ENCODE measurements around the gene MYL5. TPM values are rescaled to one million over a fixed set of nuclear protein-coding genes. Genes with fewer than 3 reads are reported as not detected.
A peak's percentile ranks its signal among the peaks of the same experiment; 100 is the strongest.

The MYL5 gene
- total RNA-seq (34.1 TPM), polyA plus RNA-seq (32.9 TPM)
- long read RNA-seq, donor 1, partial matches to known transcripts = 0 of 1 reads
- long read RNA-seq, donor 1, other reads (novel, unspliced or antisense) = 0 of 1 reads
- long read RNA-seq, donor 2 = 0 reads
- long read RNA-seq, donor 3, partial matches to known transcripts = 246 of 1,064 reads
- long read RNA-seq, donor 3, other reads (novel, unspliced or antisense) = 815 of 1,064 reads
- long read RNA-seq, donor 4, partial matches to known transcripts = 0 of 1 reads
- long read RNA-seq, donor 4, other reads (novel, unspliced or antisense) = 0 of 1 reads
- long read RNA-seq, donor 5, transcript MYL5-201 (7 exons, 666 nt) = major isoform, 5 of 6 reads
- long read RNA-seq, donor 5, partial matches to known transcripts = 0 of 6 reads
- long read RNA-seq, donor 5, other reads (novel, unspliced or antisense) = 0 of 6 reads
- long read RNA-seq, donor 6, partial matches to known transcripts = 0 of 2 reads
- long read RNA-seq, donor 6, other reads (novel, unspliced or antisense) = 0 of 2 reads
- long read RNA-seq, donor 7, partial matches to known transcripts = 7 of 11 reads
- long read RNA-seq, donor 7, other reads (novel, unspliced or antisense) = 0 of 11 reads
- long read RNA-seq, donor 8 = 0 reads
- long read RNA-seq, donor 9, partial matches to known transcripts = 0 of 1 reads
- long read RNA-seq, donor 9, other reads (novel, unspliced or antisense) = 0 of 1 reads
- long read RNA-seq, donor 10, partial matches to known transcripts = 0 of 2 reads
- long read RNA-seq, donor 10, other reads (novel, unspliced or antisense) = 0 of 2 reads

DNA sequence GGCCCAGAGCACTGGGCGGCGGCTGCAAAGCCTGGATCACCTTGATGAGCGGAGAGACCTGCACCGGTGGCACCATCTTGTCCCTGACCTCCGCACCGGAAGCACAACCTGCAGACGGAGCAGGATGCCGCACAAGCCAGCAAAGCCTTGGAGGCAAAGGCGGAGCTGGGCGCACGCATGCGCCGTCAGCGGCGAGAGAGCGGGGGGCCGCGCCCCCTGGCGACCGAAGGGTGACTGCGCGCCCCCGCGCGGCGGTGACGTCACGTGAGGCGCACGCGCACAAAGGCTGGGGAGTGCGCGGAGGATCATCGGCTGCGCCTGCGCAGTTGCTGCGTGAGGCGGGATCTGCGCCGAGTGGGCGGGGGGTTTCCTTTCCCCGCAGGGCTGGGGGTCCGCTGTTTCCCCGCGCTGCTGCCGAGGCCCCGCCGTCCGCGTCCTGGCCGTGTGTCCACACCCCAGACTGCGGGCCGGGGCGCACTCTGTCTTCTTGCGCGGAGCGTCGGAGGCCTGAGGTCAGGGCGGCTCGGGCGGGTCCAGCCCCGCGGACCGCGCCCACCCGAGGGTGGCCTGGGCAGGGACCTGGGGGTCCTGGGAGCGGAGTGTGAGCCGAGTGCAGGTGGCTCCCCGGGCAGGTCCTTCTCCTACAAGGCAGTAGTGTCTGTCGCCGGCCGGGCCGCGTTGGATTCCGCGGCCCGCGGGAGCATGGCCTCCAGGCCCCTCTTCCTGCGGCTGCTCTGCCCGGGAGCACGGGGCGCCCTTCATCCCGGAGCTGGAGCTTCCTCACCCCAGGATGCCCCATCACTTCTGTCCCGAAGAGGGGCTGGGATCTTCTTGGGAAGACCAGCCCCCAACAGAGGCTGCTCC lies at the start of gene MYL5, which contains the start of gene ATP5ME:
TSS of gene MYL5 (plus strand) at position 371 of the 864 bp plus-strand sequence. CDS start 3,485 bp downstream, outside the sequence.
TSS of gene ATP5ME (minus strand) at position 105 of the 864 bp plus-strand sequence. CDS start at position 76, 29 bp downstream.
- H3K36me3 ChIP-seq (ENCODE audit: control insufficient read depth in 2 of 2, insufficient read depth in 2 of 2, low read length in 1 of 2) = peaks cover 18 to 25% of the 10 kb centered on the region in 2 donors
- peak within 1 kb of the TSS; percentile 73 to 91 for H3K27ac ChIP-seq (ENCODE audit: low read depth in 1 of 2, low read length in 1 of 2)
- H3K4me1 ChIP-seq (ENCODE audit: control insufficient read depth in 2 of 2, insufficient read depth in 2 of 2, low read length in 2 of 2) = peaks cover 16 to 25% of the 10 kb centered on the region in 2 donors
- under 1% methylated on average over 84 of the region's 84 CpGs for WGBS
- peak within 1 kb of the TSS; percentile 74 to 98 for H3K4me3 ChIP-seq (ENCODE audit: low read length in 2 of 2)
- peaks cover 0 to 8% of the 10 kb centered on the region in 2 donors for H3K27me3 ChIP-seq (ENCODE audit: control insufficient read depth in 2 of 2, insufficient read depth in 1 of 2, low read length in 1 of 2)
- peak; percentile 93 to 100 (median 98) for DNase-seq (ENCODE audit: low read depth in 6 of 9, low spot score in 9 of 9)
- no peaks in the 10 kb centered on the region for H3K9me3 ChIP-seq (ENCODE audit: control insufficient read depth in 2 of 2, insufficient read depth in 1 of 2, low read length in 1 of 2)

DNA sequence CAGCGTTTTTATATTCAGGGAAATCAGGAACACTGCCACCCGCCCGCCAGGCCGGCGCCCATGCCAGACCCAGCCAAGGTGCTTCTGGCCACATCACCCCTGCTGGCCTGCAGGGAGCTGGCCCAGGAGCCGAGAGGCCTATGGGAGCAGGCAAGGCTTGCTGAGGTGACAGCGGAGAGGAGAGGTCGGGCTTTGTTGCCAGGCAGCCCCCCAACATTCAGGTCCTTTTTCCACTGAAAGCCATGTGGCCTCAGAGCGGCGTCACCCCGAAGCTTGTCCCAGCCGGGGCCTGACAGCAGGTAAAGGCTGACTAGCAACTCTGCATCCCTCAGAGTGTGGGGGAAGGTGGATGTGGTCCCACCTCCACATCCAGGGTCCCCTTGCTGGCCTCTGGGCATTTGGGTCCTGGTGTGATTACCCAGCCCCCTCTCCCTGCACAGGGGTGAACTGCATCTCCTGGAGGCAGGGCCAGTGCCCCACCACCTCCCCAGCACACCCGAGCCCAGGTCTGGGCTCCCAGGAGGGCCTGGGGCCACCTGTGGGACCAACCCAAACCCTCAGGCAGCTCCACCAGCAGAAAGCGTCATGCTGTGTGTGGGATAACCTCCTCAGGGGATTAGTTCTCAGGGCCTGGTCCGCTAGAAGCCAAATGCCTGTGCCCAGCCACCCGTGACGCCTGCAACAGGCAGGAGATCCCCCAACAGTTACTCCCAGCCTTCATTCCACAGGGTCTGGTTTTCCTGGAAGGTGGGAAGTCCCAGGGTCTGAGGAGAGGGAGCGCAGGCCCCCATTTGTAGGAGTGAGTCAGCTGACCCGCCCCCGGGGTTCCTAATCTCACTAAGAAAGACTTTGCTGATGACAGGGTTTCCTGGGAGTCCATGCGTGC lies 49.4 kb upstream of the MYL5 start, which contains the start of gene PDE6B:
TSS of gene PDE6B (plus strand) at position 869 of the 886 bp plus-strand sequence. CDS start 54 bp downstream, outside the sequence.
- Histone ChIP-seq H3K27me3 (ENCODE audit: control insufficient read depth in 2 of 2, insufficient read depth in 1 of 2, low read length in 1 of 2) (no peaks in the 10 kb centered on the region), H3K4me3 (ENCODE audit: low read length in 2 of 2) (no peak within 1 kb of the TSS), H3K36me3 (ENCODE audit: control insufficient read depth in 2 of 2, insufficient read depth in 2 of 2, low read length in 1 of 2) (no peaks in the 10 kb centered on the region), H3K27ac (ENCODE audit: low read depth in 1 of 2, low read length in 1 of 2) (no peak within 1 kb of the TSS), H3K9me3 (ENCODE audit: control insufficient read depth in 2 of 2, insufficient read depth in 1 of 2, low read length in 1 of 2) (peaks cover 0 to 7% of the 10 kb centered on the region in 2 donors), H3K4me1 (ENCODE audit: control insufficient read depth in 2 of 2, insufficient read depth in 2 of 2, low read length in 2 of 2) (peaks cover 0 to 3% of the 10 kb centered on the region in 2 donors)
- WGBS = 92% methylated on average over 21 of the region's 21 CpGs
- no peak for DNase-seq (ENCODE audit: low read depth in 6 of 9, low spot score in 9 of 9)

- no peak for DNase-seq (ENCODE audit: low read depth in 6 of 9, low spot score in 9 of 9)
- H3K36me3 ChIP-seq (ENCODE audit: control insufficient read depth in 2 of 2, insufficient read depth in 2 of 2, low read length in 1 of 2) = no peaks in the 10 kb centered on the region
- H3K27me3 ChIP-seq (ENCODE audit: control insufficient read depth in 2 of 2, insufficient read depth in 1 of 2, low read length in 1 of 2) = no peaks in the 10 kb centered on the region
- H3K9me3 ChIP-seq (ENCODE audit: control insufficient read depth in 2 of 2, insufficient read depth in 1 of 2, low read length in 1 of 2) = peaks cover 0 to 4% of the 10 kb centered on the region in 2 donors
- WGBS = 96% methylated on average over 39 of the region's 39 CpGs
- H3K4me1 ChIP-seq (ENCODE audit: control insufficient read depth in 2 of 2, insufficient read depth in 2 of 2, low read length in 2 of 2) = peaks cover 0 to 3% of the 10 kb centered on the region in 2 donors
- no peak overlapping the region for H3K4me3 ChIP-seq (ENCODE audit: low read length in 2 of 2)
- H3K27ac ChIP-seq (ENCODE audit: low read depth in 1 of 2, low read length in 1 of 2) = no peak overlapping the region
These were observed 48.6 kb upstream of the MYL5 start for GRCh38 chr4:625631-626161.

DNA sequence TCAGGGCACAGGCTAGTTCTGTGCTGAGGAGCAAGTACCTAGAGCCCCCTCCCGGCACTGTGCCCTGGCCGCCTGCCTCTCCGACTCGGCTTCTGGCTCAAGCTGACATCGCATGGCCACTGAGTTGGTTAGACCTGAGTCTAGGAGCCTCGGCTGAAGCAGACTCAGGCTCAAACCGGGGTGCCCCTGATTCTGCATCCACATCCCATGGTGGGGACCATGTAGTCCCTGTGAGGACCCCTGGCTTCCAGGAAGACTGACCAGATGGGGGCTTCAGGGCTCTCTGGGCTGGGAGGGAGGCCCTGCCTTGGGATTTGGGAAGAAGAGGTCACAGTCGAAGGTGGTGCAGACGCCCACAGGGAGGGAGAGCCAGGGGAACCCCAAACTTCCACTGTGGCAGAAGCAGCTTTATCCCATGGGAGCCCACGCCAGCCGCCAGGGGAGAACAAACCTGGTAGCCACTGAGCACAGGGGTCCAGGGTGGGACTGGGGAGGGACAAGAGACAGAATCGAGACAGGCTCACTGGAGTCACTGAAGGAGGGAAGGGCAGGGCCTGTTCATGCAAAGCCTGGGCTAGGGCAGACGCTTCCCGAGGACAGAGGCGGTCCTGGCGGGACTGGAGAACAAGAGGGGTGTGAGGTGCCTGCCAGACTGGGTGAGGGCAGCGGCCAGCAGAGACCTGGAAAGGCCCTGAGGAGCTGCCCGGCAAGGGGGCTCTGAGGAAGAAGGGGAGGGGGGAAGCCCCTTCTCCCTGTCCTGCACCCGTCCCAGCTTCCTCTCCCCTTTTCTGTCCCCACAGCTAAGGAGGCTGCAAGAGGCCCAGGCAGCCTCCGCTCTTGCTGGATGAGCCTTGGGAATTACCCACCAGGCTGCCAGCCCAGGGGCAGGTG lies 47.9 kb upstream of the MYL5 start:
- Histone ChIP-seq H3K4me3 (ENCODE audit: low read length in 2 of 2) (no peak overlapping the region), H3K4me1 (ENCODE audit: control insufficient read depth in 2 of 2, insufficient read depth in 2 of 2, low read length in 2 of 2) (peaks cover 0 to 3% of the 10 kb centered on the region in 2 donors), H3K27ac (ENCODE audit: low read depth in 1 of 2, low read length in 1 of 2) (no peak overlapping the region), H3K36me3 (ENCODE audit: control insufficient read depth in 2 of 2, insufficient read depth in 2 of 2, low read length in 1 of 2) (no peaks in the 10 kb centered on the region), H3K27me3 (ENCODE audit: control insufficient read depth in 2 of 2, insufficient read depth in 1 of 2, low read length in 1 of 2) (no peaks in the 10 kb centered on the region), H3K9me3 (ENCODE audit: control insufficient read depth in 2 of 2, insufficient read depth in 1 of 2, low read length in 1 of 2) (peaks cover 0 to 4% of the 10 kb centered on the region in 2 donors)
- 90% methylated on average over 20 of the region's 20 CpGs for WGBS
- no peak for DNase-seq (ENCODE audit: low read depth in 6 of 9, low spot score in 9 of 9)

GRCh38 chr4:627347-628125 lies 46.8 kb upstream of the MYL5 start:
- H3K9me3 ChIP-seq (ENCODE audit: control insufficient read depth in 2 of 2, insufficient read depth in 1 of 2, low read length in 1 of 2) = peaks cover 0 to 9% of the 10 kb centered on the region in 2 donors
- H3K27me3 ChIP-seq (ENCODE audit: control insufficient read depth in 2 of 2, insufficient read depth in 1 of 2, low read length in 1 of 2) = no peaks in the 10 kb centered on the region
- H3K4me1 ChIP-seq (ENCODE audit: control insufficient read depth in 2 of 2, insufficient read depth in 2 of 2, low read length in 2 of 2) = peaks cover 0 to 3% of the 10 kb centered on the region in 2 donors
- no peak overlapping the region for H3K4me3 ChIP-seq (ENCODE audit: low read length in 2 of 2)
- H3K27ac ChIP-seq (ENCODE audit: low read depth in 1 of 2, low read length in 1 of 2) = no peak overlapping the region
- 90% methylated on average over 14 of the region's 15 CpGs for WGBS
- no peak for DNase-seq (ENCODE audit: low read depth in 6 of 9, low spot score in 9 of 9)
- H3K36me3 ChIP-seq (ENCODE audit: control insufficient read depth in 2 of 2, insufficient read depth in 2 of 2, low read length in 1 of 2) = no peaks in the 10 kb centered on the region

DNA sequence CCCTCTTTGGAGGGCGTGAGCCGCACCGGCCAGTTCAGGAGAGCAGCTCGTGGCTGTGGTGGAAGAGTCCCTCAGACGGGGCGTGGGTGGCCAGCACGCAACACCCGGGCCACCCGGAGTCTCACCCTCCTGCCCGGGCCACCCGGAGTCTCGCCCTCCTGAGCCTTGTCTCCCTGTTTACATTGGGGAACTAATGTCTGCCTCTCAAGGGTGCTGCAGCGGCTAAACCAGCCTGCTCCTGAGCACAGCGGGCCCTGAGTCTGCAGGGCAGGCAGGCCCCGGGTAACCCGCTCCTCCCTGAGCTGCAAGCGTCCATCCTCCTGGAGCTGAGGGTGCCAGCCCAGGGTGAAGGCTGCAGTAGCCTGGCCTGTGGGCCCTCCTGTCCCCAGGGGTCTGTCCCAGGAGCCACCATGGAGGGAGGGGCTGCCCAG lies 46.0 kb upstream of the MYL5 start:
- no peaks in the 10 kb centered on the region for H3K27me3 ChIP-seq (ENCODE audit: control insufficient read depth in 2 of 2, insufficient read depth in 1 of 2, low read length in 1 of 2)
- no peak for DNase-seq (ENCODE audit: low read depth in 6 of 9, low spot score in 9 of 9)
- H3K27ac ChIP-seq (ENCODE audit: low read depth in 1 of 2, low read length in 1 of 2) = no peak overlapping the region

More for the DNA sequence above, 46.0 kb upstream of the MYL5 start:
- Histone ChIP-seq H3K9me3 (ENCODE audit: control insufficient read depth in 2 of 2, insufficient read depth in 1 of 2, low read length in 1 of 2) (peaks cover 1 to 13% of the 10 kb centered on the region in 2 donors), H3K36me3 (ENCODE audit: control insufficient read depth in 2 of 2, insufficient read depth in 2 of 2, low read length in 1 of 2) (no peaks in the 10 kb centered on the region), H3K4me3 (ENCODE audit: low read length in 2 of 2) (no peak overlapping the region), H3K4me1 (ENCODE audit: control insufficient read depth in 2 of 2, insufficient read depth in 2 of 2, low read length in 2 of 2) (peaks cover 0 to 3% of the 10 kb centered on the region in 2 donors)
- 97% methylated on average over 17 of the region's 17 CpGs for WGBS
